HG03175 (cell line): ENCODE results near the gene GAL3ST3.
A peak's percentile ranks its signal among the peaks of the same experiment; 100 is the strongest.
"Not testable (repeated sequence)": the region's sequence is repeated elsewhere in the genome, so short reads cannot be mapped to it uniquely, and the experiment has no call there.

Source experiments
- ATAC-seq: cut with Tn5 transposase; IDR thresholded peaks from one replicate; pipeline ENCODE4 v1.9.1; 2021; ENCODE audit warnings: mild to moderate bottlenecking, moderate library complexity; ENCODE audit not compliant: unreplicated experiment

The GAL3ST3 gene

GRCh38 chr11:66048547-66049323 is at the start of gene GAL3ST3:
TSS of gene GAL3ST3 (minus strand) at chr11:66049161. CDS start at chr11:66045415, 3,746 bp downstream.
- ATAC-seq, result no peak

- ATAC-seq, result not testable (repeated sequence)
Observed at GRCh38 chr11:66092125-66092524, 43.2 kb upstream of the GAL3ST3 start.

GRCh38 chr11:66090288-66090687 is 41.3 kb upstream of the GAL3ST3 start:
- ATAC-seq, result no peak

GRCh38 chr11:66089067-66089466 is 40.1 kb upstream of the GAL3ST3 start:
- ATAC-seq, result no peak

GRCh38 chr11:66087148-66087908 is 38.4 kb upstream of the GAL3ST3 start:
- ATAC-seq, result no peak

- no peak for ATAC-seq
Observed at GRCh38 chr11:66084821-66085475, 36.0 kb upstream of the GAL3ST3 start.

GRCh38 chr11:66083767-66084166 is 34.8 kb upstream of the GAL3ST3 start:
- ATAC-seq, result no peak

DNA sequence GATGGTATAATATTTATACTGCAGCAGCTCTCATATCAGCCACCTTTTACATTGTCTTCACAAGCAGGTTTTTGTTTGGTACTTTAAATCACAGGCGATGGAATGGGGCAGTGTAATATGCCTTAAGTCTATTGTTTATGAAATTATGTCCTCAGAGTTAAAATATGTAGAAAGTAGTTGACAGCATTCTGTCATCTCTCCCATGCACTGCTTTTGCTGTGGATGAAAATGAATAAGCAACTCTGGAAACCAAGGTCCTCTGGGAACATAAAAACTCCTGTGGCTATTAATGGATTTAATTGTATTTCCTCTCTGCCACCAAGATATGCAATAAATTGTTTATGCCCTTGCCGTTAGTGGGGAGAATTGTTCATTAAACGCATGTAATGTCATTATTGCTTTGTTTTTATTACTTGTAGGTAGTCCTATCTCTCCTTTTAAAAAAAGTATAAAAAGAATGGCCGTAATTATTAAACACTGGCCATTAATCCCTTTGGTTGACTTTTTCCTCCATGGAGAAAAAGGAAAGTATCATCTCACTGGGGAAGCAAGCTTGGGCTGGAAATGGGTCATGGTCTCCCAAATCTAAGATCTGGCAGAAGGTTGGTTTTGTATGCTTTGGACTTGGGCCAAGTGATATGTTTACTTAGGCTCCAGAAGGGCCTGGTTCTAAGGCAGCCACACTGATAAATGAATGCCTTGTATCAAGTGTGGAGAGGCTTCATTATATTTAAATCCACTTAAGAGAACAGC is 34.2 kb upstream of the GAL3ST3 start:
- no peak for ATAC-seq

GRCh38 chr11:66081505-66081904 is 32.5 kb upstream of the GAL3ST3 start:
- ATAC-seq, result peak; percentile 78

DNA sequence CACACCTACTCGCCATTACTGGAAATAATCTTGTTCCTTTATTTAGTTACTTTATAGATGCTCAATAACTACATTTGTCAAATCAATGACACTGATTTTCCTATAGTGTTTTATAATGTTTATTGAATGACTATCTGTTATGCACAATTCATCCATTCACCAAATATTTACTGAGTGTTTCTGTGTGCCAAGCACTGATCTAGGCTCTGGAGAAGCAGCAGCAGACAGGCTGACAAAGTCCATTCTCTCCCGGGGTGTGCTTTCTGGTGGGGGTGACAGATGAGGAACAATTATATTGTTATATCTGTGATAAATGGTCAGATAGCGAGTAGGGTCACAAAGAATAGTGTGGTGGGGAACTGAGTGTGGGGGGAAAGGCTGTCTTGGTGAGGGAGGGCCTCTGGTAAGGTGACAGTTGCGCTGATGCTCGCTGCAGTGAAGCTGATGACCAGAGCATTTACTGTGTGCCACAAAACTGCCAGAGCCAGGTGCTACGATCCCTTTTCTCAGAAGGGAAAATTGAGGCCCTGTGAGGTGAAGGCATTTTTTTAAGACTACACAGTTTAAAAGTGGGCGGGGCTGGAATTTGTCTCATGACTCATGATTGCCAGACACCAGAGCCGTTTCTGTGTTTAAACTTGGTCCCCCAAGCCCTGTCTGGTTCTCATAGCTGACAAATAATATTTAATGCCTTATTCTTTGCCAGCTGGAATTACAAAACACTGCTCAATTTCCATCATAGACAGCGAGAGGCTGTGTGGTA is 31.3 kb upstream of the GAL3ST3 start:
- no peak for ATAC-seq

GRCh38 chr11:66078949-66079348 is 30.0 kb upstream of the GAL3ST3 start:
- not testable (repeated sequence) for ATAC-seq

DNA sequence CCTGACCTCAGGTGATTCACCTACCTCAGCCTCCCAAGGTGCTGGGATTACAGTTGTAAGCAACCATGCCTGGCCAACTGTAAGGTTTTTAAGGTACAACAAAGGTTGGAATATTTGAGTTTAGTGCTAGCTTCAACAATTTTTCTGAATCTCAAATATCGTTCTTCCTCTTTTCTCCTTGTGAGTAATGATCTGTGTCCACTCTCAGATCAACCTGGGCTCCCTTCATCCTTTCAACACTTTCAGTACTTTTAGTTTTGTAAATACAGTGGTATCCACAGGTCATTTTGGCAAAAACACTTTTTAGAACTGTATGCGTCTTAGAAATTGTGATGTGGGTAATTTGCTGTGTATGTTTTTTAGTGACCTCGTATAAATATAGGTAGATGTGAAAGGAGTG is 29.0 kb upstream of the GAL3ST3 start:
- no peak for ATAC-seq

- ATAC-seq, result no peak
Observed at GRCh38 chr11:66076561-66076960, 27.6 kb upstream of the GAL3ST3 start.

GRCh38 chr11:66075273-66075672 is 26.3 kb upstream of the GAL3ST3 start:
- ATAC-seq, result no peak

- ATAC-seq, result no peak
Observed at GRCh38 chr11:66073669-66074068, 24.7 kb upstream of the GAL3ST3 start.

DNA sequence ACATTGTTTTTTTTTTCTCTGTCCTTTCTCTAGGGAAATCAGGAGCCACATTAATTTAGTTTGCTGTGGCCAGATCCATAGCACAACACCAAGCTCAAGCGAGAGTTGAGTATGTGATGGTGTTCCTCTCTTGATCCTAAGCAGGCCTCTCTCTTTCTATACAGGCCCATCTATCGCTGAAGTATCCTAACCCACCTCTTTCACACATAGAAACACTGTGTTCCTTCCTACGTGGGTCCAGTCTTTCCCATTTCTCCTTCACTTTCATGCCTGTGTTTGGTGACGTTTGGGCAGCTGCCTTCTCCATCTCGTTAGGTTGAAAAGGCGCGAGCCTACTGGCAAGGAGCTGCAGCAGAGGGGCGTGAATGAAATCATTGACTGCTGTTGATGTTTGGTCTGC is 23.6 kb upstream of the GAL3ST3 start:
- ATAC-seq, result no peak

GRCh38 chr11:66072081-66072480 is 23.1 kb upstream of the GAL3ST3 start:
- ATAC-seq, result no peak

GRCh38 chr11:66071381-66071801 is 22.4 kb upstream of the GAL3ST3 start:
- ATAC-seq, result no peak

DNA sequence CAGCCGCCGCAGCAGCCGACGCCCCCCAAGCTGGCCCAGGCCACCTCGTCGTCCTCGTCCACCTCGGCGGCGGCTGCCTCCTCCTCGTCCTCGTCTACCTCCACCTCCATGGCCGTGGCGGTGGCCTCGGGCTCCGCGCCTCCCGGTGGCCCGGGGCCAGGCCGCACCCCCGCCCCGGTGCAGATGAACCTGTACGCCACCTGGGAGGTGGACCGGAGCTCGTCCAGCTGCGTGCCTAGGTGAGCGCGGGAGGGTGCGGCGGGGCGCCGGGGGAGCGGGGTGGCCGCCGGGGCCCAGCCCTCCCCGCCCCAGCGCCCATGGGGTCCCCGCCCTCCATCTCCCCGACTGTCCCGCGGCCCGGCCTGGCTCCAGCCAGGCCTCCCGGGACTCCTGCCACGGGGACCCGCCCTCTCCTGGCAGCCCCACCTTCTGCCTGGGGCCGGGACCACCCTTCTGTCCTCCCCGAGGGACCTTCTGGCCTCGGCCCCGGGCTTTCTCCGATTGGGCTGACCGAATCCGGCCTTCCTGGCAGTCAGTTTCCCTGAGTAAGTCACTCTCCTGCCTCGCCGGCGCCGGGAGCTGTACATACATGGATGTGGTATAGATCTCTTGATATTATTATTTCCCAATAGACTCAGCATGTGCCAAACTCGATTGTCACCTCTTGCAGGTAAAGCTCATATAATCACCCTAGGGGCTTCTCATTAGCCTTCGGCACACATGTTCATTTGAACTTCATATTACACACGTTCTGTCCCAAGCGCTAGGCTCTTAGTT is 21.8 kb upstream of the GAL3ST3 start:
- peak; percentile 15 for ATAC-seq
